K562 (cell line): ENCODE data around the gene IBA57. TPM values are rescaled to one million over a fixed set of nuclear protein-coding genes. Genes with fewer than 3 reads are reported as not detected.

Source experiments
- ARID3A ChIP-seq: IDR thresholded peaks from 2 replicates; pipeline ENCODE4 v1.6.1; 2012; ENCODE audit warnings: low read depth, low read length, improper control_type of control experiment, borderline replicate concordance
- ATF7 ChIP-seq: fragments of 450-650 bp; IDR thresholded peaks from 2 replicates; pipeline ENCODE4 v1.7.1; 2014; ENCODE audit warnings: mild to moderate bottlenecking, moderate library complexity
- CBFA2T3 ChIP-seq: fragments of 450-650 bp; IDR thresholded peaks from 2 replicates; pipeline ENCODE4 v1.6.1; 2017
- CBX2 ChIP-seq: fragments of 200-600 bp; sonication (generic); IDR thresholded peaks from one replicate; pipeline ENCODE4 v1.6.1; 2012; ENCODE audit warnings: mild to moderate bottlenecking, low read length, inconsistent platforms; ENCODE audit not compliant: insufficient read depth, poor library complexity, severe bottlenecking
- ESRRA ChIP-seq: fragments of 450-650 bp; IDR thresholded peaks from 2 replicates; pipeline ENCODE4 v1.6.1; 2014; ENCODE audit warnings: low read depth, mild to moderate bottlenecking, moderate library complexity, borderline replicate concordance
- GABPA ChIP-seq: fragments of 200-800 bp; sonication (Bioruptor generic); conservative IDR thresholded peaks from 2 replicates; pipeline ENCODE4 v1.6.1; 2016; ENCODE audit warnings: low read depth, missing genetic modification characterization, missing compliant biosample characterization
- HBP1 ChIP-seq: fragments of 450-650 bp; formaldehyde crosslinking; IDR thresholded peaks from 2 replicates; pipeline ENCODE4 v1.4.0; 2022; ENCODE audit warnings: missing genetic modification characterization
- KAT7 ChIP-seq: sonication (generic); formaldehyde crosslinking; IDR thresholded peaks from 2 replicates; pipeline ENCODE4 v1.8.0; 2022; ENCODE audit warnings: missing genetic modification reagents, mild to moderate bottlenecking, borderline replicate concordance
- KDM1A ChIP-seq, 2 experiments: fragments of 450-650 bp; IDR thresholded peaks; 2 replicates each; pipeline ENCODE4 v1.6.1; 2016; ENCODE audit warnings: mild to moderate bottlenecking in 2 of 2
- MBD1 ChIP-seq: fragments of 250-450 bp; sonication (Bioruptor Pico); IDR thresholded peaks from 2 replicates; pipeline ENCODE4 v1.8.0; 2022; ENCODE audit warnings: inconsistent platforms
- NFIC ChIP-seq: fragments of 450-650 bp; IDR thresholded peaks from 2 replicates; pipeline ENCODE4 v1.6.1; 2017; ENCODE audit warnings: mild to moderate bottlenecking, inconsistent platforms
- PCBP2 ChIP-seq: fragments of 200-400 bp; formaldehyde crosslinking; IDR thresholded peaks from 2 replicates; pipeline ENCODE4 v1.6.1; 2018; ENCODE audit warnings: low read length, low read depth, mild to moderate bottlenecking, moderate library complexity; ENCODE audit not compliant: poor library complexity, severe bottlenecking
- STAT6 ChIP-seq: sonication (generic); formaldehyde crosslinking; IDR thresholded peaks from 2 replicates; pipeline ENCODE4 v1.8.1; 2023; ENCODE audit warnings: mild to moderate bottlenecking, missing genetic modification reagents
- TAF7 ChIP-seq: fragments of 450-650 bp; IDR thresholded peaks from 2 replicates; pipeline ENCODE4 v1.6.1; 2016; ENCODE audit warnings: missing genetic modification characterization, missing compliant biosample characterization
- TCFL5 ChIP-seq: fragments of 250-450 bp; sonication (Bioruptor Pico); conservative IDR thresholded peaks from 2 replicates; pipeline ENCODE4 v1.6.1; 2021; ENCODE audit warnings: mild to moderate bottlenecking, moderate library complexity, matching md5 sums
- ZNF263 ChIP-seq: sonication (generic); formaldehyde crosslinking; IDR thresholded peaks from 2 replicates; pipeline ENCODE4 v1.8.0; 2022; ENCODE audit warnings: mild to moderate bottlenecking, missing genetic modification reagents, borderline replicate concordance
- polyA plus RNA-seq, 8 experiments: library from polyadenylated mRNA; depleted of rRNA in 4 of 8; stranded (reverse) in 5 of 8; unstranded in 3 of 8; fragments of >200 nt; fragmentation: Nextera tagmentation in 2 of 8; fragmentation: Illumina TruSeq in 1 of 8; extraction: Ambion mirVana in 2 of 8; extraction: Trizol in 1 of 8; gene quantifications; 2 replicates each; pipeline versions ENCODE4 v1.2.1 to v1.2.3, GENCODE V29; 2011 to 2014; ENCODE audit warnings: inconsistent platforms in 1 of 8, missing spikeins in 1 of 8
- total RNA-seq, 7 experiments: library from RNA; depleted of rRNA in 6 of 7; stranded (reverse); fragments of >200 nt in 6 of 7; fragmentation: Illumina TruSeq in 2 of 7; extraction: Trizol in 2 of 7; gene quantifications; 2 replicates each; pipeline versions ENCODE4 v1.2.1 to v1.2.3, GENCODE V29; 2011 to 2021; ENCODE audit warnings: low replicate concordance in 1 of 7
- TF ChIP-seq, protein P1 (sequence below): sonication (generic); formaldehyde crosslinking; IDR thresholded peaks from 2 replicates; pipeline ENCODE4 v1.9.0; 2022; ENCODE audit warnings: mild to moderate bottlenecking, missing genetic modification reagents
- TF ChIP-seq, protein P2 (sequence below): sonication (generic); formaldehyde crosslinking; IDR thresholded peaks from 2 replicates; pipeline ENCODE4 v1.8.0; 2022; ENCODE audit warnings: mild to moderate bottlenecking, low read depth, missing genetic modification reagents

Gene IBA57
- total and polyA plus RNA-seq, 9 of the 15 experiments (the other 6 are each of a cell fraction or from before 2014, with no cell fraction given): 0.77 to 15.5 (median 2.7) TPM

- TF ChIP-seq HBP1 (CRISPR knock-in tag): no peak; the same call in 1 of the 2 replicates
- TF ChIP-seq PCBP2: no peak
- TF ChIP-seq STAT6 (CRISPR knock-in tag): peak; percentile 99
- TF ChIP-seq KDM1A (IDR thresholded peaks at IDR 0.05): no peak
- peak; percentile 77; the same call in 1 of the 2 replicates for TF ChIP-seq TCFL5
- TF ChIP-seq KAT7 (CRISPR knock-in tag): peak; percentile 86; the same call in 1 of the 2 replicates
- peak; percentile 26; the same call in 1 of the 2 replicates for TF ChIP-seq NFIC
- peak; percentile 93 for TF ChIP-seq GABPA (tag)
- peak; percentile 83 for TF ChIP-seq ESRRA
- no peak for TF ChIP-seq ZNF263 (CRISPR knock-in tag)
- TF ChIP-seq, protein P1, sequence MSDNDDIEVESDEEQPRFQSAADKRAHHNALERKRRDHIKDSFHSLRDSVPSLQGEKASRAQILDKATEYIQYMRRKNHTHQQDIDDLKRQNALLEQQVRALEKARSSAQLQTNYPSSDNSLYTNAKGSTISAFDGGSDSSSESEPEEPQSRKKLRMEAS (CRISPR knock-in tag): peak; percentile 94
- TF ChIP-seq, protein P2, sequence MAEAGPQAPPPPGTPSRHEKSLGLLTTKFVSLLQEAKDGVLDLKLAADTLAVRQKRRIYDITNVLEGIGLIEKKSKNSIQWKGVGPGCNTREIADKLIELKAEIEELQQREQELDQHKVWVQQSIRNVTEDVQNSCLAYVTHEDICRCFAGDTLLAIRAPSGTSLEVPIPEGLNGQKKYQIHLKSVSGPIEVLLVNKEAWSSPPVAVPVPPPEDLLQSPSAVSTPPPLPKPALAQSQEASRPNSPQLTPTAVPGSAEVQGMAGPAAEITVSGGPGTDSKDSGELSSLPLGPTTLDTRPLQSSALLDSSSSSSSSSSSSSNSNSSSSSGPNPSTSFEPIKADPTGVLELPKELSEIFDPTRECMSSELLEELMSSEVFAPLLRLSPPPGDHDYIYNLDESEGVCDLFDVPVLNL (CRISPR knock-in tag): peak; percentile 67; the same call in 1 of the 2 replicates
- TF ChIP-seq TAF7 (tag): no peak
- TF ChIP-seq ARID3A: no peak
- no peak for TF ChIP-seq MBD1 (CRISPR knock-in tag)
- peak; percentile 100 for TF ChIP-seq ATF7
- TF ChIP-seq CBX2: no peak
- no peak for TF ChIP-seq CBFA2T3
These were observed at the start of gene IBA57 (continued) for GRCh38 chr1:228165372-228166169.
